HepG2 (cell line): ENCODE results near the gene TMEM240. TPM values are rescaled to one million over a fixed set of nuclear protein-coding genes. Genes with fewer than 3 reads are reported as not detected.
"Not testable (repeated sequence)": the region's sequence is repeated elsewhere in the genome, so short reads cannot be mapped to it uniquely, and the experiment has no call there.

Source experiments
- CREB1 ChIP-seq, 2 experiments: fragments of 450-650 bp in 1 of 2; IDR thresholded peaks; 2 replicates each; pipeline ENCODE4 v1.6.1; 2016 to 2017; ENCODE audit warnings: control low read depth in 1 of 2, mild to moderate bottlenecking in 1 of 2, missing compliant biosample characterization in 1 of 2, missing genetic modification characterization in 1 of 2
- ELF3 ChIP-seq: IDR thresholded peaks from 2 replicates; pipeline ENCODE4 v1.6.1; 2016; ENCODE audit warnings: missing genetic modification reagents, missing compliant biosample characterization
- KAT8 ChIP-seq: IDR thresholded peaks from 2 replicates; pipeline ENCODE4 v1.6.1; 2016; ENCODE audit warnings: missing genetic modification reagents, missing compliant biosample characterization
- NR2C2 ChIP-seq: sonication (generic); formaldehyde crosslinking; IDR thresholded peaks from 2 replicates; pipeline ENCODE4 v1.4.0; 2020; ENCODE audit warnings: missing genetic modification reagents, mild to moderate bottlenecking, moderate library complexity, borderline replicate concordance
- POGZ ChIP-seq: sonication (generic); formaldehyde crosslinking; IDR thresholded peaks from 2 replicates; pipeline ENCODE4 v1.4.0; 2020; ENCODE audit warnings: mild to moderate bottlenecking, missing genetic modification reagents
- SOX5 ChIP-seq: IDR thresholded peaks from 2 replicates; pipeline ENCODE4 v1.6.1; 2016; ENCODE audit warnings: borderline replicate concordance
- STAG1 ChIP-seq: sonication (generic); formaldehyde crosslinking; IDR thresholded peaks from 2 replicates; pipeline ENCODE4 v1.4.0; 2020; ENCODE audit warnings: missing genetic modification reagents
- polyA plus RNA-seq, 8 experiments: library from polyadenylated mRNA; depleted of rRNA in 3 of 8; stranded (reverse) in 7 of 8; unstranded in 1 of 8; fragments of >200 nt; fragmentation: Illumina TruSeq in 4 of 8; extraction: Trizol in 4 of 8; gene quantifications; 2 replicates each; pipeline versions ENCODE4 v1.2.1 to v1.2.3, GENCODE V29; 2011 to 2016; ENCODE audit warnings: low read depth in 4 of 8, missing spikeins in 1 of 8, mixed read lengths in 1 of 8; ENCODE audit not compliant: insufficient read depth in 1 of 8
- total RNA-seq, 5 experiments: library from RNA; depleted of rRNA; stranded (reverse); fragments of >200 nt; fragmentation: Illumina TruSeq; extraction: Trizol; gene quantifications; 2 replicates each; pipeline ENCODE4 v1.2.3, GENCODE V29; 2016; ENCODE audit warnings: low read depth in 1 of 5
- TF ChIP-seq, protein P1 (sequence below): sonication (generic); formaldehyde crosslinking; IDR thresholded peaks from 2 replicates; pipeline ENCODE4 v1.5.0; 2020; ENCODE audit warnings: mild to moderate bottlenecking, missing genetic modification reagents, moderate library complexity
- TF ChIP-seq, protein P2 (sequence below), 2 experiments: sonication (generic) in 1 of 2; formaldehyde crosslinking in 1 of 2; IDR thresholded peaks; 2 replicates each; pipeline versions ENCODE4 v1.5.1 to v1.6.1; 2011 to 2020; ENCODE audit warnings: borderline replicate concordance in 1 of 2, low read depth in 1 of 2, low read length in 1 of 2, mild to moderate bottlenecking in 1 of 2, missing genetic modification reagents in 1 of 2, moderate library complexity in 1 of 2
- TF ChIP-seq, protein P3 (sequence below), 2 experiments: sonication (generic) in 1 of 2; formaldehyde crosslinking in 1 of 2; IDR thresholded peaks; 2 replicates each; pipeline versions ENCODE4 v1.4.0 to v1.6.1; 2018 to 2020; ENCODE audit warnings: missing genetic modification reagents in 2 of 2, borderline replicate concordance in 1 of 2, low read depth in 1 of 2, mild to moderate bottlenecking in 1 of 2, missing biosample characterization in 1 of 2

TMEM240 gene
- total and polyA plus RNA-seq, 2 of the 13 experiments (the other 11 are each of a cell fraction or from before 2014, with no cell fraction given): 0.17 TPM; not detected in 1

DNA sequence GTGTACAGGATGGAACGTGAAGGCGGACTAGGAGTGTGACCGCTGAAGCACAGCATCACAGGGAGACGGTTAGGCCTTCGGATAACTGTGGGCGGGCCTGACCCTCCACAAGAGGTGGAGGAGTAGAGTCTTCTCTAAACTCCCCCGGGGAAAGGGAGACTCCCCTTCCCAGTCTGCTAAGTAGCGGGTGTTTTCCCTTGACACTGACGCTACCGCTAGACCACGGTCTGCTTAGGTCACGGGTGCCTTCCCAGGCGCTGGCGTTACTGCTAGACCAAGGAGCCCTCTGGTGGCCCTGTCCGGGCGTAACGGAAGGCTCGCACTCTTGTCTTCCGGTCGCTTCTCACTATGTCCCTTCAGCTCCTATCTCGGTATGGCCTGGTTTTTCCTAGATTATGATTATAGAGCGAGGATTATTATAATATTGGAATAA lies 35.0 kb downstream of the TMEM240 start (continued):
- TF ChIP-seq, protein P1, sequence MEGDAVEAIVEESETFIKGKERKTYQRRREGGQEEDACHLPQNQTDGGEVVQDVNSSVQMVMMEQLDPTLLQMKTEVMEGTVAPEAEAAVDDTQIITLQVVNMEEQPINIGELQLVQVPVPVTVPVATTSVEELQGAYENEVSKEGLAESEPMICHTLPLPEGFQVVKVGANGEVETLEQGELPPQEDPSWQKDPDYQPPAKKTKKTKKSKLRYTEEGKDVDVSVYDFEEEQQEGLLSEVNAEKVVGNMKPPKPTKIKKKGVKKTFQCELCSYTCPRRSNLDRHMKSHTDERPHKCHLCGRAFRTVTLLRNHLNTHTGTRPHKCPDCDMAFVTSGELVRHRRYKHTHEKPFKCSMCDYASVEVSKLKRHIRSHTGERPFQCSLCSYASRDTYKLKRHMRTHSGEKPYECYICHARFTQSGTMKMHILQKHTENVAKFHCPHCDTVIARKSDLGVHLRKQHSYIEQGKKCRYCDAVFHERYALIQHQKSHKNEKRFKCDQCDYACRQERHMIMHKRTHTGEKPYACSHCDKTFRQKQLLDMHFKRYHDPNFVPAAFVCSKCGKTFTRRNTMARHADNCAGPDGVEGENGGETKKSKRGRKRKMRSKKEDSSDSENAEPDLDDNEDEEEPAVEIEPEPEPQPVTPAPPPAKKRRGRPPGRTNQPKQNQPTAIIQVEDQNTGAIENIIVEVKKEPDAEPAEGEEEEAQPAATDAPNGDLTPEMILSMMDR (CRISPR knock-in tag): peak; percentile 73
- TF ChIP-seq, protein P2, sequence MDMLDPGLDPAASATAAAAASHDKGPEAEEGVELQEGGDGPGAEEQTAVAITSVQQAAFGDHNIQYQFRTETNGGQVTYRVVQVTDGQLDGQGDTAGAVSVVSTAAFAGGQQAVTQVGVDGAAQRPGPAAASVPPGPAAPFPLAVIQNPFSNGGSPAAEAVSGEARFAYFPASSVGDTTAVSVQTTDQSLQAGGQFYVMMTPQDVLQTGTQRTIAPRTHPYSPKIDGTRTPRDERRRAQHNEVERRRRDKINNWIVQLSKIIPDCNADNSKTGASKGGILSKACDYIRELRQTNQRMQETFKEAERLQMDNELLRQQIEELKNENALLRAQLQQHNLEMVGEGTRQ (IDR thresholded peaks at IDR 0.05; ENCODE audit: low read depth, low read length): not testable (repeated sequence)
- TF ChIP-seq, protein P2 (CRISPR knock-in tag; IDR thresholded peaks at IDR 0.05; ENCODE audit: borderline replicate concordance): peak; percentile 45; the same call in 1 of the 2 replicates
- TF ChIP-seq SOX5 (CRISPR knock-in tag): 0 out of 2 replicates have a peak, but pooled peaks have one; percentile 2
- TF ChIP-seq CREB1 (IDR thresholded peaks at IDR 0.05): not testable (repeated sequence)
- peak; percentile 65 for TF ChIP-seq CREB1 (CRISPR knock-in tag; IDR thresholded peaks at IDR 0.05)
- TF ChIP-seq NR2C2: 0 out of 2 replicates have a peak, but pooled peaks have one; percentile 14
- TF ChIP-seq, protein P3, sequence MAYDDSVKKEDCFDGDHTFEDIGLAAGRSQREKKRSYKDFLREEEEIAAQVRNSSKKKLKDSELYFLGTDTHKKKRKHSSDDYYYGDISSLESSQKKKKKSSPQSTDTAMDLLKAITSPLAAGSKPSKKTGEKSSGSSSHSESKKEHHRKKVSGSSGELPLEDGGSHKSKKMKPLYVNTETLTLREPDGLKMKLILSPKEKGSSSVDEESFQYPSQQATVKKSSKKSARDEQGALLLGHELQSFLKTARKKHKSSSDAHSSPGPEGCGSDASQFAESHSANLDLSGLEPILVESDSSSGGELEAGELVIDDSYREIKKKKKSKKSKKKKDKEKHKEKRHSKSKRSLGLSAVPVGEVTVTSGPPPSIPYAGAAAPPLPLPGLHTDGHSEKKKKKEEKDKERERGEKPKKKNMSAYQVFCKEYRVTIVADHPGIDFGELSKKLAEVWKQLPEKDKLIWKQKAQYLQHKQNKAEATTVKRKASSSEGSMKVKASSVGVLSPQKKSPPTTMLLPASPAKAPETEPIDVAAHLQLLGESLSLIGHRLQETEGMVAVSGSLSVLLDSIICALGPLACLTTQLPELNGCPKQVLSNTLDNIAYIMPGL (CRISPR knock-in tag; IDR thresholded peaks at IDR 0.05; ENCODE audit: borderline replicate concordance in 1 of 2, low read depth in 1 of 2): peak; percentile 51 to 78; a peak in 3 of 4 replicates
- TF ChIP-seq POGZ (CRISPR knock-in tag): 0 out of 2 replicates have a peak, but pooled peaks have one; percentile 17
- peak; percentile 61 for TF ChIP-seq KAT8 (CRISPR knock-in tag)
- peak; percentile 63 for TF ChIP-seq STAG1 (CRISPR knock-in tag)
- 0 out of 2 replicates have a peak, but pooled peaks have one; percentile 14 for TF ChIP-seq ELF3 (CRISPR knock-in tag)
